HG03095 (cell line): ENCODE measurements around the gene HOTAIR.

Experiments used
- ATAC-seq: cut with Tn5 transposase; IDR thresholded peaks from one replicate; pipeline ENCODE4 v1.9.1; 2021; ENCODE audit warnings: moderate library complexity; ENCODE audit not compliant: unreplicated experiment

HOTAIR gene

GRCh38 chr12:54000116-54001114 is 25.7 kb upstream of the HOTAIR start, which contains the start of gene HOXC9:
Gene HOXC9, plus strand, starts transcription at chr12:54000161. Its CDS starts 28 bp downstream, at chr12:54000189.
- no peak for ATAC-seq

- ATAC-seq, result no peak
These were observed 24.9 kb upstream of the HOTAIR start for GRCh38 chr12:53999559-54000115.

GRCh38 chr12:53998900-53999236 is 24.1 kb upstream of the HOTAIR start:
- no peak for ATAC-seq

- no peak for ATAC-seq
These were observed 23.6 kb upstream of the HOTAIR start for GRCh38 chr12:53998110-53998899.

GRCh38 chr12:53997204-53998109 is 22.7 kb upstream of the HOTAIR start:
- ATAC-seq, result no peak

GRCh38 chr12:53996240-53997203 is 21.8 kb upstream of the HOTAIR start:
- ATAC-seq, result no peak

GRCh38 chr12:53995378-53996239 is 20.9 kb upstream of the HOTAIR start:
- ATAC-seq, result no peak

- ATAC-seq, result no peak
These were observed 20.2 kb upstream of the HOTAIR start for GRCh38 chr12:53995002-53995377.

GRCh38 chr12:53994264-53995001 is 19.7 kb upstream of the HOTAIR start:
- no peak for ATAC-seq

GRCh38 chr12:53994009-53994263 is 19.2 kb upstream of the HOTAIR start:
- ATAC-seq, result no peak

- ATAC-seq, result no peak
These were observed 18.6 kb upstream of the HOTAIR start for GRCh38 chr12:53993162-53994008.

- no peak for ATAC-seq
These were observed 17.7 kb upstream of the HOTAIR start for GRCh38 chr12:53992377-53992889.

GRCh38 chr12:53991077-53991460 is 16.3 kb upstream of the HOTAIR start:
- no peak for ATAC-seq

GRCh38 chr12:53990311-53991076 is 15.7 kb upstream of the HOTAIR start:
- no peak for ATAC-seq

GRCh38 chr12:53989227-53990113 is 14.7 kb upstream of the HOTAIR start:
- ATAC-seq, result no peak
